ENCODE measurements around the gene SLC25A21. TPM values are rescaled to one million over a fixed set of nuclear protein-coding genes. Genes with fewer than 3 reads are reported as not detected.

SLC25A21 gene
- total RNA-seq, 1 experiment from 2014 or later, result 7.1 TPM

DNA sequence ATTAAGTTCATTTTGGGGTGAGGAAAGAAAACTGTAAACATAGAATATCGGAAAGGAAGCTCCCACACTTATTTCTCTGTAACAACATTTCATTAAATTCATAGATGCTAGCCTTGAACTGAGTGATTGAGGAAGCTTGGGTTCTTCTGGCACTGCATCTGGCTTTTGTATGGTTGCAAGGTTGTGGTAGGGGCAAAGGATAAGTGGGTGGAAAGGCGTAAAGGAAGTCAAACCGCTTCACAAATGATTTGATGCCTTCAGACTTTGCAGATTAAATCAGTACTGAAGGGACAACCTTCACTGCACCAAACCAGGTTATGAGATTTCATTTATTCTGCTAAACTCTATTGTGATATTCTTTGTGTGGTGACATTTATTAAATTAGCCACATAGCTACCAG, 538.8 kb downstream of the SLC25A21 start:
- Histone ChIP-seq H3K18ac (ENCODE audit: insufficient read length, low read depth, low read length) (no peak overlapping the region), H2BK12ac (ENCODE audit: insufficient read length, low read depth, low read length) (no peak overlapping the region), H4K8ac (replicated peaks; ENCODE audit: insufficient read length, low read depth, low read length) (no peak overlapping the region), H2BK20ac (ENCODE audit: low read depth, low read length, poor library complexity, severe bottlenecking) (no peak overlapping the region), H3K4me2 (ENCODE audit: insufficient read depth, insufficient read length, low read length) (no peak overlapping the region), H3K23me2 (ENCODE audit: insufficient read length, low read depth, low read length, poor library complexity, severe bottlenecking) (no peaks in the 10 kb centered on the region), H3K4ac (ENCODE audit: low read depth, low read length) (no peak overlapping the region), H4K20me1 (ENCODE audit: control insufficient read depth, insufficient read depth, insufficient read length) (no peaks in the 10 kb centered on the region), H2AK5ac (ENCODE audit: insufficient read length, low read length) (no peak overlapping the region), H3K9ac (ENCODE audit: extremely low read depth, insufficient read length, low read length) (no peak overlapping the region), H3K27ac (ENCODE audit: insufficient read length, low read depth, low read length) (no peak overlapping the region), H3K4me1 (ENCODE audit: insufficient read depth, low read length) (no peaks in the 10 kb centered on the region), H3K9me3 (ENCODE audit: control insufficient read depth, low read depth, low read length) (no peaks in the 10 kb centered on the region), H3K23ac (ENCODE audit: insufficient read length, low read depth, low read length) (no peak overlapping the region), H3K79me2 (ENCODE audit: insufficient read depth, low read length) (no peaks in the 10 kb centered on the region), H3K14ac (ENCODE audit: insufficient read depth, low read length) (no peak overlapping the region), H2BK15ac (ENCODE audit: low read depth, low read length) (no peak overlapping the region), H3K27me3 (ENCODE audit: insufficient read depth, low read length) (no peaks in the 10 kb centered on the region), H3T11ph (ENCODE audit: low read length) (no peak overlapping the region), H4K5ac (ENCODE audit: insufficient read length, low read depth, low read length) (no peak overlapping the region), H3K79me1 (ENCODE audit: insufficient read depth, low read depth, low read length, poor library complexity, severe bottlenecking) (no peaks in the 10 kb centered on the region), H2BK5ac (ENCODE audit: insufficient read length, low read length) (no peak overlapping the region), H2BK120ac (ENCODE audit: low read depth, low read length, poor library complexity, severe bottlenecking) (no peak overlapping the region), H2AFZ (ENCODE audit: low read length) (no peak overlapping the region), H4K91ac (ENCODE audit: insufficient read length, low read depth, low read length) (no peak overlapping the region), H3K56ac (ENCODE audit: insufficient read length, low read depth, low read length) (no peak overlapping the region)
- no CpG with 5 or more reads among the region's 3 CpGs for WGBS (ENCODE audit: extremely low coverage, insufficient read length, low lambda C conversion rate)
- H3K36me3 Mint-ChIP-seq (ENCODE audit: insufficient read depth in 1 of 3, low read depth in 3 of 3), result no peaks in the 10 kb centered on the region
- no peak overlapping the region for H3K27ac Mint-ChIP-seq
- DNase-seq, result no peak
- H3K27me3 Mint-ChIP-seq (ENCODE audit: low read depth), result peaks cover 64% of the 10 kb centered on the region
- no peak for TF ChIP-seq CTCF (conservative IDR thresholded peaks at IDR 0.05)
- H3K4me1 Mint-ChIP-seq, result no peaks in the 10 kb centered on the region
- no peak overlapping the region for H3K4me3 Mint-ChIP-seq
- H3K9me3 Mint-ChIP-seq, result no peaks in the 10 kb centered on the region

Small RNA genes within 50 kb of the gene (microRNA-seq; reads per million reads assigned to microRNA genes)
- gene MIR4503 (ENCODE audit: borderline microRNAs expressed), result not detected

Other genes starting within 250 kb of the SLC25A21 start
- gene MIPOL1, start 25.3 kb upstream of the SLC25A21 start, total RNA-seq (2021), result 13.4 and 15.6 TPM in 2 replicates

Data from H9 (cell line).